Measurements from ENCODE around the gene RALGPS2. TPM values are rescaled to one million over a fixed set of nuclear protein-coding genes. Genes with fewer than 3 reads are reported as not detected.

The RALGPS2 gene
- total RNA-seq, 2 experiments from 2014 or later: 4.8 to 5.5 TPM

- ChIA-PET POLR2A (no interaction called here), CTCF (no interaction called here)
- Mint-ChIP-seq H3K27ac (no peak overlapping the region), H3K4me1 (peaks cover 3% of the 10 kb centered on the region), H3K9me3 (ENCODE audit: low read depth) (no peaks in the 10 kb centered on the region), H3K27me3 (no peaks in the 10 kb centered on the region), H3K36me3 (ENCODE audit: low read depth) (no peaks in the 10 kb centered on the region), H3K4me3 (no peak overlapping the region)
- ATAC-seq (no peak), DNase-seq (no peak)
- intact Hi-C loops (cut with DNase I, micrococcal nuclease): no loop called here
Observed at GRCh38 chr1:178886551-178886950, 161.5 kb downstream of the RALGPS2 start.

- H3K4me1 Mint-ChIP-seq: no peaks in the 10 kb centered on the region
- ATAC-seq (no peak), DNase-seq (no peak)
- intact Hi-C loops (cut with DNase I, micrococcal nuclease): no loop called here
- H3K9me3 Mint-ChIP-seq (ENCODE audit: low read depth): peaks cover 7% of the 10 kb centered on the region
- ChIA-PET CTCF (no interaction called here), POLR2A (no interaction called here)
- H3K27ac Mint-ChIP-seq: no peak overlapping the region
- no peaks in the 10 kb centered on the region for H3K27me3 Mint-ChIP-seq
- H3K36me3 Mint-ChIP-seq (ENCODE audit: low read depth): peaks cover 24% of the 10 kb centered on the region
- no peak overlapping the region for H3K4me3 Mint-ChIP-seq
Observed at GRCh38 chr1:178895928-178896327, 170.9 kb downstream of the RALGPS2 start.

- H3K27me3 Mint-ChIP-seq: no peaks in the 10 kb centered on the region
- CTCF ChIA-PET: no interaction called here
- no peak for DNase-seq
- no peak for ATAC-seq
- H3K9me3 Mint-ChIP-seq (ENCODE audit: low read depth): peaks cover 7% of the 10 kb centered on the region
- peaks cover 22% of the 10 kb centered on the region for H3K36me3 Mint-ChIP-seq (ENCODE audit: low read depth)
- no peaks in the 10 kb centered on the region for H3K4me1 Mint-ChIP-seq
- H3K27ac Mint-ChIP-seq: no peak overlapping the region
- intact Hi-C loops (cut with DNase I, micrococcal nuclease): no loop called here
- H3K4me3 Mint-ChIP-seq: no peak overlapping the region
- POLR2A ChIA-PET: no interaction called here
Observed at GRCh38 chr1:178898401-178898800, 173.4 kb downstream of the RALGPS2 start.

GRCh38 chr1:178899402-178899801, 174.4 kb downstream of the RALGPS2 start:
- intact Hi-C loops (cut with DNase I, micrococcal nuclease): no loop called here
- Mint-ChIP-seq H3K9me3 (ENCODE audit: low read depth) (peaks cover 7% of the 10 kb centered on the region), H3K4me1 (no peaks in the 10 kb centered on the region), H3K36me3 (ENCODE audit: low read depth) (peaks cover 17% of the 10 kb centered on the region), H3K27ac (no peak overlapping the region), H3K27me3 (no peaks in the 10 kb centered on the region), H3K4me3 (no peak overlapping the region)
- CTCF ChIA-PET: no interaction called here
- POLR2A ChIA-PET: no interaction called here
- no peak for DNase-seq
- no peak for ATAC-seq

- intact Hi-C loops (cut with DNase I, micrococcal nuclease): no loop called here
- no peak for ATAC-seq
- H3K27ac Mint-ChIP-seq: no peak overlapping the region
- ChIA-PET POLR2A (no interaction called here), CTCF (interaction anchor here (1.0 kb wide), 1 partner anchor 102 kb away, joined by 4 read pairs; no protein-coding TSS in a partner anchor)
- no peaks in the 10 kb centered on the region for H3K9me3 Mint-ChIP-seq (ENCODE audit: low read depth)
- H3K36me3 Mint-ChIP-seq (ENCODE audit: low read depth): peaks cover 10% of the 10 kb centered on the region
- H3K27me3 Mint-ChIP-seq: no peaks in the 10 kb centered on the region
- H3K4me3 Mint-ChIP-seq: no peak overlapping the region
- H3K4me1 Mint-ChIP-seq: no peaks in the 10 kb centered on the region
- DNase-seq: no peak
Observed at GRCh38 chr1:178901482-178902125, 176.6 kb downstream of the RALGPS2 start.

GRCh38 chr1:178908358-178908757, 183.3 kb downstream of the RALGPS2 start:
- H3K27me3 Mint-ChIP-seq: no peaks in the 10 kb centered on the region
- CTCF ChIA-PET: no interaction called here
- H3K4me3 Mint-ChIP-seq: no peak overlapping the region
- intact Hi-C loops (cut with DNase I, micrococcal nuclease): no loop called here
- H3K9me3 Mint-ChIP-seq (ENCODE audit: low read depth): no peaks in the 10 kb centered on the region
- ATAC-seq: no peak
- H3K4me1 Mint-ChIP-seq: no peaks in the 10 kb centered on the region
- peaks cover 16% of the 10 kb centered on the region for H3K36me3 Mint-ChIP-seq (ENCODE audit: low read depth)
- no peak for DNase-seq
- POLR2A ChIA-PET: no interaction called here
- H3K27ac Mint-ChIP-seq: no peak overlapping the region

GRCh38 chr1:178910023-178910422, 185.0 kb downstream of the RALGPS2 start:
- POLR2A ChIA-PET: no interaction called here
- no peak overlapping the region for H3K4me3 Mint-ChIP-seq
- no peaks in the 10 kb centered on the region for H3K9me3 Mint-ChIP-seq (ENCODE audit: low read depth)
- ATAC-seq: no peak
- H3K27me3 Mint-ChIP-seq: no peaks in the 10 kb centered on the region
- DNase-seq: no peak
- peaks cover 19% of the 10 kb centered on the region for H3K36me3 Mint-ChIP-seq (ENCODE audit: low read depth)
- intact Hi-C loops (cut with DNase I, micrococcal nuclease): no loop called here
- H3K27ac Mint-ChIP-seq: no peak overlapping the region
- no peaks in the 10 kb centered on the region for H3K4me1 Mint-ChIP-seq
- CTCF ChIA-PET: no interaction called here

GRCh38 chr1:178912597-178912996, 187.6 kb downstream of the RALGPS2 start:
- intact Hi-C loops (cut with DNase I, micrococcal nuclease): no loop called here
- ATAC-seq (no peak), DNase-seq (no peak)
- Mint-ChIP-seq H3K4me3 (no peak overlapping the region), H3K4me1 (no peaks in the 10 kb centered on the region), H3K27ac (no peak overlapping the region), H3K27me3 (no peaks in the 10 kb centered on the region), H3K9me3 (ENCODE audit: low read depth) (no peaks in the 10 kb centered on the region), H3K36me3 (ENCODE audit: low read depth) (peaks cover 23% of the 10 kb centered on the region)
- CTCF ChIA-PET: no interaction called here
- POLR2A ChIA-PET: no interaction called here

GRCh38 chr1:178916448-178917174, 191.6 kb downstream of the RALGPS2 start:
- DNase-seq (no peak), ATAC-seq (no peak)
- ChIA-PET CTCF (no interaction called here), POLR2A (no interaction called here)
- no peak overlapping the region for H3K4me3 Mint-ChIP-seq
- H3K4me1 Mint-ChIP-seq: no peaks in the 10 kb centered on the region
- H3K36me3 Mint-ChIP-seq (ENCODE audit: low read depth): peaks cover 15% of the 10 kb centered on the region
- H3K27me3 Mint-ChIP-seq: no peaks in the 10 kb centered on the region
- H3K27ac Mint-ChIP-seq: no peak overlapping the region
- H3K9me3 Mint-ChIP-seq (ENCODE audit: low read depth): no peaks in the 10 kb centered on the region
- intact Hi-C loops (cut with DNase I, micrococcal nuclease): no loop called here

GRCh38 chr1:178918308-178918707, 193.3 kb downstream of the RALGPS2 start:
- peaks cover 11% of the 10 kb centered on the region for H3K36me3 Mint-ChIP-seq (ENCODE audit: low read depth)
- ATAC-seq: no peak
- no peaks in the 10 kb centered on the region for H3K9me3 Mint-ChIP-seq (ENCODE audit: low read depth)
- H3K27ac Mint-ChIP-seq: no peak overlapping the region
- no peak for DNase-seq
- CTCF ChIA-PET: no interaction called here
- POLR2A ChIA-PET: no interaction called here
- no peaks in the 10 kb centered on the region for H3K27me3 Mint-ChIP-seq
- no peaks in the 10 kb centered on the region for H3K4me1 Mint-ChIP-seq
- intact Hi-C loops (cut with DNase I, micrococcal nuclease): no loop called here
- no peak overlapping the region for H3K4me3 Mint-ChIP-seq

- ChIA-PET CTCF (no interaction called here), POLR2A (no interaction called here)
- no peak overlapping the region for H3K4me3 Mint-ChIP-seq
- no peak for ATAC-seq
- H3K27ac Mint-ChIP-seq: no peak overlapping the region
- no peaks in the 10 kb centered on the region for H3K27me3 Mint-ChIP-seq
- H3K36me3 Mint-ChIP-seq (ENCODE audit: low read depth): peaks cover 11% of the 10 kb centered on the region
- no peak for DNase-seq
- peaks cover 4% of the 10 kb centered on the region for H3K9me3 Mint-ChIP-seq (ENCODE audit: low read depth)
- intact Hi-C loops (cut with DNase I, micrococcal nuclease): no loop called here
- H3K4me1 Mint-ChIP-seq: no peaks in the 10 kb centered on the region
Observed at GRCh38 chr1:178918955-178919354, 193.9 kb downstream of the RALGPS2 start.

GRCh38 chr1:178919581-178919980, 194.5 kb downstream of the RALGPS2 start:
- Mint-ChIP-seq H3K27ac (no peak overlapping the region), H3K27me3 (no peaks in the 10 kb centered on the region), H3K36me3 (ENCODE audit: low read depth) (peaks cover 7% of the 10 kb centered on the region), H3K4me3 (no peak overlapping the region), H3K9me3 (ENCODE audit: low read depth) (peaks cover 7% of the 10 kb centered on the region), H3K4me1 (no peaks in the 10 kb centered on the region)
- no peak for DNase-seq
- ChIA-PET CTCF (interaction anchor here (0.6 kb wide), 1 partner anchor 27 kb away, joined by 4 read pairs; no protein-coding TSS in a partner anchor), POLR2A (no interaction called here)
- intact Hi-C loops (cut with DNase I, micrococcal nuclease): no loop called here
- ATAC-seq: no peak

Data from activated CD4-positive, alpha-beta T cell treated with anti-CD3 and anti-CD28 coated beads for 36 hours (primary cell).